Astrocyte (in vitro differentiated cells and primary cell): Measurements from ENCODE around the gene GSTA2. TPM values are rescaled to one million over a fixed set of nuclear protein-coding genes. Genes with fewer than 3 reads are reported as not detected.

Experiments
- DNase-seq: peaks from one replicate; pipeline ENCODE4 v3.0.0-alpha.2; 2010; ENCODE audit warnings: low read depth
- FAIRE-seq: peaks from 2 replicates; lab custom pipeline; 2011; peaks lifted over from hg19 to GRCh38; lab: Jason Lieb, UNC
- H2AFZ ChIP-seq: 2 replicates; pipeline ENCODE4 v1.6.0; 2012; ENCODE audit warnings: low read depth, low read length, inconsistent platforms
- H3K27ac ChIP-seq: 2 replicates; pipeline ENCODE4 v1.5.1; 2011; ENCODE audit warnings: low read depth, low read length, inconsistent platforms
- H3K27me3 ChIP-seq: 2 replicates; pipeline ENCODE4 v1.6.0; 2011; ENCODE audit warnings: low read length, inconsistent platforms; ENCODE audit not compliant: insufficient read depth
- H3K36me3 ChIP-seq: 2 replicates; pipeline ENCODE4 v1.5.1; 2011; ENCODE audit warnings: low read length, inconsistent platforms; ENCODE audit not compliant: insufficient read depth
- H3K4me1 ChIP-seq: 2 replicates; pipeline ENCODE4 v1.5.1; 2011; ENCODE audit warnings: low read length, inconsistent platforms; ENCODE audit not compliant: insufficient read depth
- H3K4me2 ChIP-seq: 2 replicates; pipeline ENCODE4 v1.6.0; 2012; ENCODE audit warnings: low read length, inconsistent platforms
- H3K4me3 ChIP-seq: 2 replicates; pipeline ENCODE4 v1.5.1; 2011; ENCODE audit warnings: low read depth, mild to moderate bottlenecking, low read length, inconsistent platforms; ENCODE audit not compliant: insufficient read depth
- H3K79me2 ChIP-seq: 2 replicates; pipeline ENCODE4 v1.6.0; 2012; ENCODE audit warnings: mild to moderate bottlenecking, low read length, inconsistent platforms; ENCODE audit not compliant: insufficient read depth
- H3K9ac ChIP-seq: 2 replicates; pipeline ENCODE4 v1.6.0; 2012; ENCODE audit warnings: mild to moderate bottlenecking, low read length, inconsistent platforms
- H3K9me3 ChIP-seq: 2 replicates; pipeline ENCODE4 v1.5.1; 2012; ENCODE audit warnings: low read depth, mild to moderate bottlenecking, low read length, inconsistent platforms; ENCODE audit not compliant: insufficient read depth
- H4K20me1 ChIP-seq: 2 replicates; pipeline ENCODE4 v1.6.0; 2012; ENCODE audit warnings: low read length, inconsistent platforms; ENCODE audit not compliant: insufficient read depth
- H3K27ac Mint-ChIP-seq: one replicate; pipeline ENCODE4 v1.8.0; 2021; ENCODE audit warnings: mild to moderate bottlenecking, mixed read lengths; ENCODE audit not compliant: unreplicated experiment
- H3K27me3 Mint-ChIP-seq: one replicate; pipeline ENCODE4 v1.8.0; 2021; ENCODE audit warnings: low read depth, mixed read lengths; ENCODE audit not compliant: unreplicated experiment
- H3K36me3 Mint-ChIP-seq: one replicate; pipeline ENCODE4 v1.8.0; 2021; ENCODE audit warnings: low read depth, mixed read lengths; ENCODE audit not compliant: unreplicated experiment
- H3K4me1 Mint-ChIP-seq: one replicate; pipeline ENCODE4 v1.8.0; 2021; ENCODE audit warnings: low read depth, mixed read lengths; ENCODE audit not compliant: unreplicated experiment
- H3K4me3 Mint-ChIP-seq: one replicate; pipeline ENCODE4 v1.8.0; 2021; ENCODE audit warnings: mild to moderate bottlenecking, moderate library complexity, mixed read lengths; ENCODE audit not compliant: unreplicated experiment
- H3K9me3 Mint-ChIP-seq: one replicate; pipeline ENCODE4 v1.8.0; 2021; ENCODE audit warnings: mild to moderate bottlenecking, mixed read lengths; ENCODE audit not compliant: unreplicated experiment
- EZH2 ChIP-seq: IDR thresholded peaks from 2 replicates; pipeline ENCODE4 v1.6.1; 2012; ENCODE audit warnings: mild to moderate bottlenecking, low read length, inconsistent platforms; ENCODE audit not compliant: insufficient read depth
- total RNA-seq: library from RNA; stranded (reverse); gene quantifications from 2 replicates; pipeline ENCODE4 v1.2.1, GENCODE V29; 2021
- TF ChIP-seq, protein P1 (sequence below): IDR thresholded peaks from 2 replicates; pipeline ENCODE4 v1.5.1; 2011; ENCODE audit warnings: low read depth, mild to moderate bottlenecking, inconsistent platforms, low read length, moderate library complexity; ENCODE audit not compliant: insufficient read depth

Gene GSTA2
- total RNA-seq, 1 donor from 2014 or later, result not detected

- no peak overlapping the region for H3K4me3 Mint-ChIP-seq
- Histone ChIP-seq H3K36me3 (no peaks in the 10 kb centered on the region), H3K27ac (no peak overlapping the region), H3K79me2 (no peaks in the 10 kb centered on the region), H3K4me3 (no peak overlapping the region), H3K9me3 (no peaks in the 10 kb centered on the region), H4K20me1 (no peaks in the 10 kb centered on the region), H3K4me1 (peaks cover 9% of the 10 kb centered on the region), H3K4me2 (no peak overlapping the region), H2AFZ (no peak overlapping the region), H3K9ac (no peak overlapping the region), H3K27me3 (peaks cover 2% of the 10 kb centered on the region)
- peaks cover 2% of the 10 kb centered on the region for H3K27me3 Mint-ChIP-seq
- peaks cover 3% of the 10 kb centered on the region for H3K9me3 Mint-ChIP-seq
- no peaks in the 10 kb centered on the region for H3K36me3 Mint-ChIP-seq
- DNase-seq (no peak), FAIRE-seq (no peak)
- peaks cover 27% of the 10 kb centered on the region for H3K4me1 Mint-ChIP-seq
- TF ChIP-seq, protein P1, sequence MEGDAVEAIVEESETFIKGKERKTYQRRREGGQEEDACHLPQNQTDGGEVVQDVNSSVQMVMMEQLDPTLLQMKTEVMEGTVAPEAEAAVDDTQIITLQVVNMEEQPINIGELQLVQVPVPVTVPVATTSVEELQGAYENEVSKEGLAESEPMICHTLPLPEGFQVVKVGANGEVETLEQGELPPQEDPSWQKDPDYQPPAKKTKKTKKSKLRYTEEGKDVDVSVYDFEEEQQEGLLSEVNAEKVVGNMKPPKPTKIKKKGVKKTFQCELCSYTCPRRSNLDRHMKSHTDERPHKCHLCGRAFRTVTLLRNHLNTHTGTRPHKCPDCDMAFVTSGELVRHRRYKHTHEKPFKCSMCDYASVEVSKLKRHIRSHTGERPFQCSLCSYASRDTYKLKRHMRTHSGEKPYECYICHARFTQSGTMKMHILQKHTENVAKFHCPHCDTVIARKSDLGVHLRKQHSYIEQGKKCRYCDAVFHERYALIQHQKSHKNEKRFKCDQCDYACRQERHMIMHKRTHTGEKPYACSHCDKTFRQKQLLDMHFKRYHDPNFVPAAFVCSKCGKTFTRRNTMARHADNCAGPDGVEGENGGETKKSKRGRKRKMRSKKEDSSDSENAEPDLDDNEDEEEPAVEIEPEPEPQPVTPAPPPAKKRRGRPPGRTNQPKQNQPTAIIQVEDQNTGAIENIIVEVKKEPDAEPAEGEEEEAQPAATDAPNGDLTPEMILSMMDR, result no peak
- TF ChIP-seq EZH2, result no peak
- H3K27ac Mint-ChIP-seq, result no peak overlapping the region
Observed at GRCh38 chr6:52745764-52746201, 17.5 kb downstream of the GSTA2 start.

DNA sequence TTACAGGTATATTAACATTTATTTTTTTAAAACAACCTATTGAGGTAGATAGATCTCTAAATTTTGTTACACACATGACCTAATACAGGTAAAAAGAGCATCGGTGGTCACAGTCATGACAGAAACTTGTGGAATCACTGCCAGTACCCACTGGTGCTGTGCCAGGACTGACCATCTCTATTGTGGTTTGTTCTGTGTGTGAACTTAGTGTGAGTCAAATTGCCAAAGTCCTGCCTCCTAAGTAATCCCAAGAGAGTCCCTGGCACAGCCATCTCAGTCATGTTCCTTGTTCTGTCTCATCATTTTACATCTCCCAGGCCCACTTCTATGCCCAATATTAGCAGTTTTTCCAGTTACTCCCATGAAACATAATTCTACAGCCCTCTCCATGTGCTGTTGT lies 21.4 kb downstream of the GSTA2 start:
- H3K36me3 Mint-ChIP-seq, result peaks cover 5% of the 10 kb centered on the region
- H3K27ac Mint-ChIP-seq, result no peak overlapping the region
- H3K4me1 Mint-ChIP-seq, result peaks cover 9% of the 10 kb centered on the region
- peaks cover 14% of the 10 kb centered on the region for H3K9me3 Mint-ChIP-seq
- DNase-seq (no peak), FAIRE-seq (peak; percentile 84)
- no peak overlapping the region for H3K9ac ChIP-seq
- no peak overlapping the region for H2AFZ ChIP-seq
- no peaks in the 10 kb centered on the region for H3K36me3 ChIP-seq
- no peaks in the 10 kb centered on the region for H4K20me1 ChIP-seq
- peaks cover 2% of the 10 kb centered on the region for H3K27me3 Mint-ChIP-seq
- H3K4me3 Mint-ChIP-seq, result no peak overlapping the region
- H3K9me3 ChIP-seq, result no peaks in the 10 kb centered on the region
- H3K4me3 ChIP-seq, result no peak overlapping the region
- H3K4me2 ChIP-seq, result no peak overlapping the region
- no peak for TF ChIP-seq EZH2
- TF ChIP-seq, protein P1, result no peak
- peaks cover 2% of the 10 kb centered on the region for H3K27me3 ChIP-seq
- H3K27ac ChIP-seq, result no peak overlapping the region
- no peaks in the 10 kb centered on the region for H3K79me2 ChIP-seq
- H3K4me1 ChIP-seq, result no peaks in the 10 kb centered on the region

DNA sequence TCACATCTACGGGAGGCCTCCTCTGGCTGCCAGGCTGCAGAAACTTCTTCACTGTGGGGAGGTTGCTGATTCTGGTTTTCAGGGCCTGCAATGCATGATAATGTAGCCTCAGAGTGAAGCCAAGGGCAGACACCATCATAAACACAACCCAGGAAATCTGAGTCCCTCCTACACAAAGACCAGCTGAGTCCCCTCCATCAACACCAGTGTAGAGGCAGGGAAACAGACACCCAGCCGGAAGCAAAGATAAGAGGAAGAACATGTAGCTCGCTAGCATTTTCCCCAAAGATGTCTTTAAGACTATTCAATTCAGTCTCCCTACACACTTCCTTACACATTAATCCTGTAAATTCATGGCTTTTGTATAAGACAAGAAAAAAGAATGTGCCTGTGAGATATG lies 23.6 kb downstream of the GSTA2 start:
- H3K36me3 ChIP-seq, result no peaks in the 10 kb centered on the region
- no peak overlapping the region for H3K9ac ChIP-seq
- FAIRE-seq (no peak), DNase-seq (no peak)
- peaks cover 18% of the 10 kb centered on the region for H3K9me3 Mint-ChIP-seq
- peaks cover 2% of the 10 kb centered on the region for H3K27me3 ChIP-seq
- no peak overlapping the region for H3K27ac ChIP-seq
- H3K4me1 ChIP-seq, result no peaks in the 10 kb centered on the region
- H3K4me1 Mint-ChIP-seq, result peaks cover 3% of the 10 kb centered on the region
- no peak overlapping the region for H3K4me3 Mint-ChIP-seq
- no peaks in the 10 kb centered on the region for H3K9me3 ChIP-seq
- no peaks in the 10 kb centered on the region for H3K79me2 ChIP-seq
- H3K27ac Mint-ChIP-seq, result no peak overlapping the region
- no peak for TF ChIP-seq EZH2
- TF ChIP-seq, protein P1, result no peak
- H3K27me3 Mint-ChIP-seq, result peaks cover 8% of the 10 kb centered on the region
- H2AFZ ChIP-seq, result no peak overlapping the region
- no peak overlapping the region for H3K4me2 ChIP-seq
- H4K20me1 ChIP-seq, result no peaks in the 10 kb centered on the region
- H3K4me3 ChIP-seq, result no peak overlapping the region
- H3K36me3 Mint-ChIP-seq, result peaks cover 5% of the 10 kb centered on the region
